Measurements from ENCODE around the gene WFDC13.

Gene WFDC13

DNA sequence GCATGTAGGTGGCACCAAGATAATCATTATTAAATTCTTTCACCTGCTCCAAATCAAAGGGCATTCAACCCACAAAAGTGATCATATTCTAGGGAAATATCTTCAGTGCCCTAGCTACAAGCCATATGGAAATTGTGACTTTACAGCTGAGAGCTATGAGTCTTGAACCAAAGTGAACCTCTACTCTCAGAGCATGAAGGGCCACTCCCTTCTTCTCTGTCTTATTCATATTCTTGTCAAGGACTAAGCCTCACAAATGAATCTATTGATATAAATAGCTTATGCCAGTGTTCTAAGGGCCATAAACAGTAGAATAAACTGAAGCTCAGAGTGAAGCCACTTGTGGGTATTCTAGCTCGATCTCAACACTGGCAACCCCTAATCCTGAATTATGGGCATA lies 49.9 kb downstream of the WFDC13 start:
- TF ChIP-seq, protein P1, sequence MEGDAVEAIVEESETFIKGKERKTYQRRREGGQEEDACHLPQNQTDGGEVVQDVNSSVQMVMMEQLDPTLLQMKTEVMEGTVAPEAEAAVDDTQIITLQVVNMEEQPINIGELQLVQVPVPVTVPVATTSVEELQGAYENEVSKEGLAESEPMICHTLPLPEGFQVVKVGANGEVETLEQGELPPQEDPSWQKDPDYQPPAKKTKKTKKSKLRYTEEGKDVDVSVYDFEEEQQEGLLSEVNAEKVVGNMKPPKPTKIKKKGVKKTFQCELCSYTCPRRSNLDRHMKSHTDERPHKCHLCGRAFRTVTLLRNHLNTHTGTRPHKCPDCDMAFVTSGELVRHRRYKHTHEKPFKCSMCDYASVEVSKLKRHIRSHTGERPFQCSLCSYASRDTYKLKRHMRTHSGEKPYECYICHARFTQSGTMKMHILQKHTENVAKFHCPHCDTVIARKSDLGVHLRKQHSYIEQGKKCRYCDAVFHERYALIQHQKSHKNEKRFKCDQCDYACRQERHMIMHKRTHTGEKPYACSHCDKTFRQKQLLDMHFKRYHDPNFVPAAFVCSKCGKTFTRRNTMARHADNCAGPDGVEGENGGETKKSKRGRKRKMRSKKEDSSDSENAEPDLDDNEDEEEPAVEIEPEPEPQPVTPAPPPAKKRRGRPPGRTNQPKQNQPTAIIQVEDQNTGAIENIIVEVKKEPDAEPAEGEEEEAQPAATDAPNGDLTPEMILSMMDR (IDR thresholded peaks at IDR 0.05; ENCODE audit: low read depth, low read length, missing control alignments), result no peak
- Histone ChIP-seq H3K27ac (no peak overlapping the region), H3K36me3 (replicated peaks) (no peaks in the 10 kb centered on the region), H3K27me3 (replicated peaks) (no peaks in the 10 kb centered on the region), H3K4me3 (ENCODE audit: low read depth, low read length) (no peak overlapping the region)
- no peak for DNase-seq
- in situ Hi-C loops (cut with HindIII; ENCODE audit: low pct_ligation_motif_present, low sequenced_read_pairs), result no loop called here

DNA sequence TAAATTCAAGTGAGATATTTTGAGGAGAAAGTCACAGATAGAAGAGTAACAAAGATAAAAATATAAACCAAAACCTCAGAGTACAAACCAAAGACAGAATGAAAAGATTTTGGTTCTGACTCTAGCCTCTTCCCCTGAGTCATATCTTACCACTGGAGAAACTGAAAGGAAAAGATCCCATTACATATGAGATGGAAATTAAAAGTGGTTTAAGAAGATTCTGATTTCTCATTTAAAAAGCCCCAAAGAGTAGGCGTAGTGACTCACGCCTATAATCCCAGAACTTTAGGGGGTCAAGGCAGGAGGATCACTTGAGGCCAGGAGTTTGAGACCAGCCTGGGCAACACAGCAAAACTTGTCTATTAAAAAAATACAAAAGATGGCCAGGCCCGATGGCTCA lies 50.9 kb downstream of the WFDC13 start:
- Histone ChIP-seq H3K27me3 (replicated peaks) (no peaks in the 10 kb centered on the region), H3K4me3 (ENCODE audit: low read depth, low read length) (no peak overlapping the region), H3K27ac (no peak overlapping the region), H3K36me3 (replicated peaks) (no peaks in the 10 kb centered on the region)
- TF ChIP-seq, protein P1 (IDR thresholded peaks at IDR 0.05; ENCODE audit: low read depth, low read length, missing control alignments), result no peak
- no peak for DNase-seq
- in situ Hi-C loops (cut with HindIII; ENCODE audit: low pct_ligation_motif_present, low sequenced_read_pairs), result no loop called here

DNA sequence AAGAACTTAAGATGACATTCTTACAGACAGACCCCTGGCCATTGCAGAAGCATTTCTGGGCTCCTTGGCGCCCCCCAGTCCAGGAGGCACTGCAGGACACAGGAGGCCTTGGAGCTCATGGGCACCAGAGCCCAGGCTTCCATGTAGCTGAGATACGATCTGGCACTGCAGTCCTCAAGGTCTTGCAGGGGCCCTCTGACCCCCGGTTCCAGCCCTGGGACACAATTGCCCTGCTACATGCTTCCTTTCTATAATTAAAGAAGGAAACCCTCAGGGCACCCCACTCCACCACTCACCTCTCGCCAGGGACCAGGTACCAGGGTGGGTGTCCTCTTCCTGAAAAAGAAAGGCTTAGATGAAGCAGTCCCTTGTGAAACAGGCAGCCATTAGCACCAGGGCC lies 56.3 kb downstream of the WFDC13 start:
- DNase-seq, result no peak
- TF ChIP-seq, protein P1 (IDR thresholded peaks at IDR 0.05; ENCODE audit: low read depth, low read length, missing control alignments), result no peak
- Histone ChIP-seq H3K36me3 (replicated peaks) (no peaks in the 10 kb centered on the region), H3K27ac (no peak overlapping the region), H3K27me3 (replicated peaks) (no peaks in the 10 kb centered on the region), H3K4me3 (ENCODE audit: low read depth, low read length) (no peak overlapping the region)
- in situ Hi-C loops (cut with HindIII; ENCODE audit: low pct_ligation_motif_present, low sequenced_read_pairs), result no loop called here

Measured in brain microvascular endothelial cell (primary cell).